Calu3 (cell line): ENCODE data around the gene KRTDAP. TPM values are rescaled to one million over a fixed set of nuclear protein-coding genes. Genes with fewer than 3 reads are reported as not detected.
A peak's percentile ranks its signal among the peaks of the same experiment; 100 is the strongest.
"Not testable (repeated sequence)": the region's sequence is repeated elsewhere in the genome, so short reads cannot be mapped to it uniquely, and the experiment has no call there.

ENCODE experiments used
- BruUV-seq: library from RNA; stranded (reverse); fragments of 400-500 nt; replicated peaks from 2 replicates; lab custom pipeline; 2021; lab: Mats Ljungman, UMichigan
- CTCF ChIA-PET: fragments of 300-600 bp; sonication (Branson Sonifier 250); formaldehyde crosslinking; loops from one replicate; lab custom pipeline; 2022; ENCODE audit warnings: antibody characterized with exemption; lab: Charles Lee
- DNase-seq: peaks from one replicate; pipeline ENCODE4 v3.0.0; 2022
- H3K27ac Mint-ChIP-seq: one replicate; pipeline ENCODE4 v1.8.0; 2022; ENCODE audit warnings: mixed read lengths; ENCODE audit not compliant: unreplicated experiment
- H3K27me3 Mint-ChIP-seq: one replicate; pipeline ENCODE4 v1.8.0; 2022; ENCODE audit warnings: mixed read lengths; ENCODE audit not compliant: unreplicated experiment
- H3K36me3 Mint-ChIP-seq: one replicate; pipeline ENCODE4 v1.8.0; 2022; ENCODE audit warnings: mild to moderate bottlenecking, moderate library complexity, mixed read lengths; ENCODE audit not compliant: insufficient read depth, unreplicated experiment
- H3K4me1 Mint-ChIP-seq: one replicate; pipeline ENCODE4 v1.8.0; 2022; ENCODE audit warnings: mild to moderate bottlenecking, low read depth, mixed read lengths; ENCODE audit not compliant: unreplicated experiment
- H3K4me3 Mint-ChIP-seq: one replicate; pipeline ENCODE4 v1.8.0; 2022; ENCODE audit warnings: mild to moderate bottlenecking, low read depth, moderate library complexity, mixed read lengths; ENCODE audit not compliant: unreplicated experiment
- H3K9me3 Mint-ChIP-seq: one replicate; pipeline ENCODE4 v1.8.0; 2022; ENCODE audit warnings: low read depth, mixed read lengths; ENCODE audit not compliant: unreplicated experiment
- CTCF ChIP-seq: fragments of 200-600 bp; IDR thresholded peaks from one replicate; pipeline ENCODE4 v1.8.0; 2022; ENCODE audit warnings: antibody characterized with exemption; ENCODE audit not compliant: unreplicated experiment
- intact Hi-C: fragments of 100-400 bp; cut with micrococcal nuclease; formaldehyde crosslinking; loops from one replicate; pipeline ENCODE4 v1.10.0; 2022; ENCODE audit not compliant: unreplicated experiment
- total RNA-seq: library from RNA; stranded (reverse); gene quantifications from 2 replicates; pipeline ENCODE4 v1.2.3, GENCODE V29; 2022

KRTDAP gene
- total RNA-seq, 1 experiment from 2014 or later = not detected

- H3K9me3 Mint-ChIP-seq = no peaks in the 10 kb centered on the region
- H3K4me3 Mint-ChIP-seq = no peak overlapping the region
- no peak for DNase-seq
- no peaks in the 10 kb centered on the region for H3K36me3 Mint-ChIP-seq
- intact Hi-C loops = no loop called here
- CTCF ChIA-PET = interaction anchor here (0.7 to 1.0 kb wide), 2 partner anchors 11 to 465 kb away, joined by 3 to 4 read pairs; no protein-coding TSS in a partner anchor
- H3K4me1 Mint-ChIP-seq = no peaks in the 10 kb centered on the region
- no TSS peak for BruUV-seq
- no peak for TF ChIP-seq CTCF
- peaks cover 77% of the 10 kb centered on the region for H3K27me3 Mint-ChIP-seq
- no peak overlapping the region for H3K27ac Mint-ChIP-seq
Observed at GRCh38 chr19:35484252-35485036, 5.8 kb downstream of the KRTDAP start.

- H3K36me3 Mint-ChIP-seq = no peaks in the 10 kb centered on the region
- DNase-seq = no peak
- no TSS peak for BruUV-seq
- no peak overlapping the region for H3K4me3 Mint-ChIP-seq
- no peaks in the 10 kb centered on the region for H3K4me1 Mint-ChIP-seq
- CTCF ChIA-PET = no interaction called here
- peaks cover 63% of the 10 kb centered on the region for H3K27me3 Mint-ChIP-seq
- no peak for TF ChIP-seq CTCF
- intact Hi-C loops = no loop called here
- H3K9me3 Mint-ChIP-seq = no peaks in the 10 kb centered on the region
- no peak overlapping the region for H3K27ac Mint-ChIP-seq
Observed at GRCh38 chr19:35483089-35483488, 7.2 kb downstream of the KRTDAP start.

- no peak for TF ChIP-seq CTCF
- Mint-ChIP-seq H3K27ac (no peak overlapping the region), H3K36me3 (no peaks in the 10 kb centered on the region), H3K4me3 (no peak overlapping the region), H3K4me1 (no peaks in the 10 kb centered on the region), H3K9me3 (no peaks in the 10 kb centered on the region), H3K27me3 (peaks cover 47% of the 10 kb centered on the region)
- no TSS peak for BruUV-seq
- DNase-seq = no peak
- CTCF ChIA-PET = interaction anchor here (0.6 to 1.3 kb wide), 4 partner anchors 14 to 63 kb away, joined by 3 to 5 read pairs (median 3); no protein-coding TSS in a partner anchor
- intact Hi-C loops = no loop called here
Observed at GRCh38 chr19:35478794-35479677, 11.2 kb downstream of the KRTDAP start.

- CTCF ChIA-PET = no interaction called here
- Mint-ChIP-seq H3K4me3 (no peak overlapping the region), H3K27ac (no peak overlapping the region), H3K36me3 (no peaks in the 10 kb centered on the region), H3K9me3 (no peaks in the 10 kb centered on the region), H3K4me1 (no peaks in the 10 kb centered on the region), H3K27me3 (peaks cover 47% of the 10 kb centered on the region)
- no TSS peak for BruUV-seq
- intact Hi-C loops = no loop called here
- DNase-seq = peak; percentile 23
- no peak for TF ChIP-seq CTCF
Observed at GRCh38 chr19:35476149-35476548, 14.1 kb downstream of the KRTDAP start.

- H3K4me3 Mint-ChIP-seq, H3K4me1 Mint-ChIP-seq, DNase-seq, BruUV-seq, H3K9me3 Mint-ChIP-seq, H3K36me3 Mint-ChIP-seq, H3K27ac Mint-ChIP-seq, intact Hi-C loops: not testable (repeated sequence)
- CTCF ChIA-PET = interaction anchor here (0.5 kb wide), 1 partner anchor 72 kb away, joined by 3 read pairs; no protein-coding TSS in a partner anchor
- peaks cover 48% of the 10 kb centered on the region for H3K27me3 Mint-ChIP-seq
Observed at GRCh38 chr19:35474594-35474993, 15.7 kb downstream of the KRTDAP start.
